Measurements from ENCODE around the gene NT5C1A. TPM values are rescaled to one million over a fixed set of nuclear protein-coding genes. Genes with fewer than 3 reads are reported as not detected.
A peak's percentile ranks its signal among the peaks of the same experiment; 100 is the strongest.

The NT5C1A gene
- total RNA-seq, 4 donors from 2014 or later, result not detected

GRCh38 chr1:39700348-39700747 is 28.4 kb upstream of the NT5C1A start:
- 65 to 83% methylated on average over 3 of the region's 3 CpGs for WGBS, 2 donors
- peak in 1 of 2 donors; percentile 53 for DNase-seq (ENCODE audit: low spot score in 2 of 2)
- no peak overlapping the region for H3K4me3 ChIP-seq (ENCODE audit: low read depth, poor library complexity, severe bottlenecking)
- intact Hi-C loops (cut with DNase I; ENCODE audit: low total_unique reads), result no loop called here
- TF ChIP-seq CTCF (IDR thresholded peaks at IDR 0.05) (no peak), POLR2A (IDR thresholded peaks at IDR 0.05) (no peak)

- intact Hi-C loops (cut with DNase I; ENCODE audit: low total_unique reads), result no loop called here
- TF ChIP-seq POLR2A (IDR thresholded peaks at IDR 0.05) (no peak), CTCF (IDR thresholded peaks at IDR 0.05) (no peak)
- 90 to 93% methylated on average over 3 of the region's 3 CpGs for WGBS, 2 donors
- peak in 1 of 2 donors; percentile 20 for DNase-seq (ENCODE audit: low spot score in 2 of 2)
- H3K4me3 ChIP-seq (ENCODE audit: low read depth, poor library complexity, severe bottlenecking), result no peak overlapping the region
Measured at GRCh38 chr1:39699419-39699818, 27.5 kb upstream of the NT5C1A start.

- DNase-seq (ENCODE audit: low spot score in 2 of 2), result peak in 1 of 2 donors; percentile 50
- WGBS, 2 donors, result 87 to 92% methylated on average over 4 of the region's 4 CpGs
- H3K4me3 ChIP-seq (ENCODE audit: low read depth, poor library complexity, severe bottlenecking), result no peak overlapping the region
- no peak for TF ChIP-seq CTCF (IDR thresholded peaks at IDR 0.05)
- no peak for TF ChIP-seq POLR2A (IDR thresholded peaks at IDR 0.05)
- intact Hi-C loops (cut with DNase I; ENCODE audit: low total_unique reads), result no loop called here
Measured at GRCh38 chr1:39698568-39698967, 26.7 kb upstream of the NT5C1A start.

- intact Hi-C loops (cut with DNase I; ENCODE audit: low total_unique reads), result no loop called here
- TF ChIP-seq POLR2A (IDR thresholded peaks at IDR 0.05) (no peak), CTCF (IDR thresholded peaks at IDR 0.05) (no peak)
- no peak overlapping the region for H3K4me3 ChIP-seq (ENCODE audit: low read depth, poor library complexity, severe bottlenecking)
- DNase-seq (ENCODE audit: low spot score in 2 of 2), result no peak
- WGBS, 2 donors, result 35 to 52% methylated on average over 1 of the region's 1 CpG
Measured at GRCh38 chr1:39696448-39696847, 24.5 kb upstream of the NT5C1A start.

GRCh38 chr1:39695016-39695415 is 23.1 kb upstream of the NT5C1A start:
- no peak for TF ChIP-seq POLR2A (IDR thresholded peaks at IDR 0.05)
- no peak for TF ChIP-seq CTCF (IDR thresholded peaks at IDR 0.05)
- no peak overlapping the region for H3K4me3 ChIP-seq (ENCODE audit: low read depth, poor library complexity, severe bottlenecking)
- WGBS, 2 donors, result 11 to 13% methylated on average over 1 of the region's 1 CpG
- intact Hi-C loops (cut with DNase I; ENCODE audit: low total_unique reads), result no loop called here
- no peak for DNase-seq (ENCODE audit: low spot score in 2 of 2)

- TF ChIP-seq CTCF (IDR thresholded peaks at IDR 0.05) (no peak), POLR2A (IDR thresholded peaks at IDR 0.05) (no peak)
- intact Hi-C loops (cut with DNase I; ENCODE audit: low total_unique reads), result no loop called here
- no peak overlapping the region for H3K4me3 ChIP-seq (ENCODE audit: low read depth, poor library complexity, severe bottlenecking)
- DNase-seq (ENCODE audit: low spot score in 2 of 2), result no peak
- 86 to 100% methylated on average over 1 of the region's 1 CpG for WGBS, 2 donors
Measured at GRCh38 chr1:39694026-39694425, 22.1 kb upstream of the NT5C1A start.

All from lower leg skin (tissue), 4 donors.